Heart right ventricle (tissue), 16 donors: ENCODE data around the gene DISC1. TPM values are rescaled to one million over a fixed set of nuclear protein-coding genes. Genes with fewer than 3 reads are reported as not detected.
A peak's percentile ranks its signal among the peaks of the same experiment; 100 is the strongest.

ENCODE experiments used
- ATAC-seq, 8 donors: fragments of 200-7000 bp; cut with Tn5 transposase; one replicate each; pipeline ENCODE4 v1.9.1; 2020; ENCODE audit warnings: mild to moderate bottlenecking in 8 of 8, moderate library complexity in 8 of 8, moderate number of reproducible peaks in 1 of 8
- DNase-seq, 2 donors: peaks; one replicate each; pipeline ENCODE4 v3.0.0-alpha.2; 2020
- H3K27ac ChIP-seq, 10 donors: fragments of 200-600 bp; sonication (generic) in 2 of 10; one replicate each; pipeline versions ENCODE4 v1.5.0 to v1.8.0; 2020 to 2022; ENCODE audit warnings: mild to moderate bottlenecking in 3 of 10
- H3K27me3 ChIP-seq, 7 donors: fragments of 200-600 bp; one replicate each; pipeline ENCODE4 v1.8.0; 2021 to 2022; ENCODE audit warnings: mild to moderate bottlenecking in 2 of 7
- H3K36me3 ChIP-seq, 9 donors: fragments of 200-600 bp; sonication (generic) in 1 of 9; one replicate each; pipeline versions ENCODE4 v1.5.0 to v1.8.0; 2020 to 2022; ENCODE audit warnings: mild to moderate bottlenecking in 2 of 9
- H3K4me1 ChIP-seq, 9 donors: fragments of 200-600 bp; sonication (generic) in 1 of 9; one replicate each; pipeline versions ENCODE4 v1.5.0 to v1.8.0; 2020 to 2022; ENCODE audit warnings: mild to moderate bottlenecking in 4 of 9
- H3K4me3 ChIP-seq, 10 donors: fragments of 200-600 bp; sonication (generic) in 2 of 10; one replicate each; pipeline versions ENCODE4 v1.5.0 to v1.8.0; 2020 to 2022; ENCODE audit warnings: mild to moderate bottlenecking in 7 of 10, moderate library complexity in 2 of 10
- H3K9me3 ChIP-seq, 11 donors: fragments of 200-600 bp in 10 of 11; sonication (generic) in 2 of 11; one replicate each; pipeline versions ENCODE4 v1.5.0 to v1.8.0; 2013 to 2022; ENCODE audit warnings: mild to moderate bottlenecking in 2 of 11, control low read depth in 1 of 11, moderate library complexity in 1 of 11
- WGBS, 2 donors: extraction: QIAGEN DNeasy Blood & Tissue Kit; methylation state at CpG; one replicate each; pipeline ENCODE4 v1.1.7; 2013; ENCODE audit warnings: inconsistent platforms in 1 of 2; 5-methylcytosine and 5-hydroxymethylcytosine counted together
- intact Hi-C, 10 donors: fragments of 100-400 bp; cut with DNase I; formaldehyde crosslinking; loops; one replicate each; pipeline versions ENCODE4 v1.11.1 to v1.14.2; 2022
- polyA plus RNA-seq, 2 donors: library from polyadenylated mRNA; stranded (reverse); fragments of 200-250 nt; gene quantifications; one replicate each; pipeline ENCODE4 v1.2.3, GENCODE V29; 2013
- total RNA-seq, 10 donors: library from RNA; stranded (reverse); fragmentation: NEBNext Ultra II Directional in 3 of 10; extraction: Animal tissue kit (Norgen Biotek cat#: 25700) in 3 of 10; gene quantifications; one replicate each; pipeline versions ENCODE4 v1.2.1 to v1.2.4, GENCODE V29; 2021 to 2023
- TF ChIP-seq, protein P1 (sequence below), 9 donors: fragments of 200-600 bp; sonication (generic) in 2 of 9; IDR thresholded peaks; one replicate each; pipeline versions ENCODE4 v1.5.0 to v1.8.0; 2021 to 2022; ENCODE audit warnings: antibody characterized with exemption in 9 of 9, mild to moderate bottlenecking in 5 of 9, moderate library complexity in 1 of 9
- donor health status: Arrhythmogenic right ventricular cardiomyopathy.
- donor health status: ischemic (EF 13 %, LVEDD 7.1; RV severe dilation, severe dysfunction).
- donor health status: healthy with polysubstance abuse.
- donor health status: DM: no; HTN: yes; CAD: no.
- donor health status: DM: no; HTN: no; CAD: no.
- donor health status: ischemic (EF 25% LVEDD 6.9; RV normal size, moderate dysfunction).
- donor health status: ischemic (EF 25% LVEDD 5.7; RV mildly dilated, moderate dysfunction).
- donor health status: healthy.
- donor health status: DM: yes; HTN: yes; CAD: no.
- donor health status: Ischemic cardiomyopathy.
- donor health status: ischemic (EF 35%, LVEDD 5.7; RV mildly dilated, moderate dysfunction).
- donor health status: nonischemic (EF 11% LVEDD 7.7; RV severe dilation, severe dysfunction).
- donor health status: DM: yes; HTN: yes; CAD: no.
- donor health status: PGD.
- donor health status: ischemic (EF 29% LVEDD 5.4; RV normal size, mild dysfunction).
- donor health status: nonischemic (EF 23%, LVEDD 6.1; RV moderate dilation, normal function).

DISC1 gene
- total and polyA plus RNA-seq, 12 donors = 1.4 to 6.4 (median 4.0) TPM

DNA sequence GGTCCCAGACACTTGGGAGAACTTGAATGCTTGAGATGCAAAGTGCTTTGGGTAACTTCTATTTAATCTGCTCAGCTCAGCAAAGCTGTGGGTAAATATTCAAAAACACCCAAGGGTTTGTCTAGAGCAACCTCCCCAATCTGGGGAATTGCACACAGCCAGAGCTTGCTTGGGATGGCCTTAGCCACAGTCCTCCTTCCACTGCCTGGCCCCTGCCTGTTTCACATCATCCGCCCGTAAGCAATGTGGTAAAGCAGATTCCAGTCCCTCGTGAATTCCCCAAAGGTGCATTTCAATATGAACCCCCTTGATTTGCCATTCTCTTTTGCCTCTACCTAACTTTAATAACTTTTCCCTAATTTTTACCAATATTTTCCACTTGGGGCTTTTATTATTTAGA lies 418.1 kb downstream of the DISC1 start:
- Histone ChIP-seq H3K36me3 (no peaks in the 10 kb centered on the region), H3K27ac (no peak overlapping the region), H3K27me3 (no peaks in the 10 kb centered on the region), H3K4me1 (peaks cover 0 to under 1% (median 0%) of the 10 kb centered on the region in 9 donors), H3K9me3 (no peaks in the 10 kb centered on the region), H3K4me3 (no peak overlapping the region)
- TF ChIP-seq, protein P1, sequence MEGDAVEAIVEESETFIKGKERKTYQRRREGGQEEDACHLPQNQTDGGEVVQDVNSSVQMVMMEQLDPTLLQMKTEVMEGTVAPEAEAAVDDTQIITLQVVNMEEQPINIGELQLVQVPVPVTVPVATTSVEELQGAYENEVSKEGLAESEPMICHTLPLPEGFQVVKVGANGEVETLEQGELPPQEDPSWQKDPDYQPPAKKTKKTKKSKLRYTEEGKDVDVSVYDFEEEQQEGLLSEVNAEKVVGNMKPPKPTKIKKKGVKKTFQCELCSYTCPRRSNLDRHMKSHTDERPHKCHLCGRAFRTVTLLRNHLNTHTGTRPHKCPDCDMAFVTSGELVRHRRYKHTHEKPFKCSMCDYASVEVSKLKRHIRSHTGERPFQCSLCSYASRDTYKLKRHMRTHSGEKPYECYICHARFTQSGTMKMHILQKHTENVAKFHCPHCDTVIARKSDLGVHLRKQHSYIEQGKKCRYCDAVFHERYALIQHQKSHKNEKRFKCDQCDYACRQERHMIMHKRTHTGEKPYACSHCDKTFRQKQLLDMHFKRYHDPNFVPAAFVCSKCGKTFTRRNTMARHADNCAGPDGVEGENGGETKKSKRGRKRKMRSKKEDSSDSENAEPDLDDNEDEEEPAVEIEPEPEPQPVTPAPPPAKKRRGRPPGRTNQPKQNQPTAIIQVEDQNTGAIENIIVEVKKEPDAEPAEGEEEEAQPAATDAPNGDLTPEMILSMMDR (IDR thresholded peaks at IDR 0.05) = no peak
- DNase-seq = no peak
- intact Hi-C loops = no loop called here
- no peak for ATAC-seq
- WGBS, 2 donors = 95 to 99% methylated on average over 3 of the region's 3 CpGs

DNA sequence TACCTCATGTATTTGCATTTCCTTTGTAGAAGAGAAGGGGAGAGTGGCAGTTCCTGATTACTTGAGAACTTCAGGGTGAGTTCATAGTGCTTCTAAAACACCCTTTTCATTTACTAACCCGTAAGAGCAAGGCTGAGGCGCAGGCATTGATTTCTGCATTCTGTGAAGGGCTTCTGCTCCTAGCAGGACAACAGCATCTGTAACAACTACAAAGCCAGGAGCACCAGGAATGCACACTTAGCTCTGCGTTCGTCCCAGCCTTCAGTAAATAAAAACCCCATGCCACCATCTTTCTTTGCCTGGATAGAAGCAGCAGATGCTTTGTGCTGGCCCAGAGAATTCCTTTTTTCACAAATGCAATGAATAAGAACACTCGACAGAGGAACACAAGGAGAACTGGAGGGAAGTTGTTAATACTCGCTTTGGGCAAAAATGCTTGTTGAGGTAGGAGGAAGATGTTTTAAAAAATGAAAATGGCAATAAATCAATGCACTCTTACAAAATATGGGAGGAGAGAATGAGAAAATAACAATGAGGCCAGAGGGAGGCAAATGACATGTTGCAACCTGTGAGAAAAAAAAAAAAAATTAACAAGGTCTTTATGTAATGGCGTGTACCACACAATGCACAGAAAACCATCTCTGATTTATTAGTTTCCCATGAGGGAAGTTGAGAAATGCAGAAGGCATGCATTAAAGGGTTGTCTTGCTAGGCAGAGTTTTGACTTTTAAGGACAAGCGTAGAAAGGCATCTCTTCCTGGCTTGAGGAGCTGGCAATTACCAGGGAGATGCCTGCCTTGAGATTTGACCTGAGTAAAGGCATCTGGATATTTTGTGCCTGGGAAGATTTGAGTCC lies 418.8 kb downstream of the DISC1 start:
- Histone ChIP-seq H3K27ac (no peak overlapping the region), H3K9me3 (no peaks in the 10 kb centered on the region), H3K4me3 (no peak overlapping the region), H3K4me1 (no peaks in the 10 kb centered on the region), H3K36me3 (no peaks in the 10 kb centered on the region), H3K27me3 (no peaks in the 10 kb centered on the region)
- TF ChIP-seq, protein P1 (IDR thresholded peaks at IDR 0.05) = no peak
- DNase-seq (no peak), ATAC-seq (no peak)
- intact Hi-C loops = no loop called here
- 96% methylated on average over 8 of the region's 8 CpGs for WGBS, 2 donors

DNA sequence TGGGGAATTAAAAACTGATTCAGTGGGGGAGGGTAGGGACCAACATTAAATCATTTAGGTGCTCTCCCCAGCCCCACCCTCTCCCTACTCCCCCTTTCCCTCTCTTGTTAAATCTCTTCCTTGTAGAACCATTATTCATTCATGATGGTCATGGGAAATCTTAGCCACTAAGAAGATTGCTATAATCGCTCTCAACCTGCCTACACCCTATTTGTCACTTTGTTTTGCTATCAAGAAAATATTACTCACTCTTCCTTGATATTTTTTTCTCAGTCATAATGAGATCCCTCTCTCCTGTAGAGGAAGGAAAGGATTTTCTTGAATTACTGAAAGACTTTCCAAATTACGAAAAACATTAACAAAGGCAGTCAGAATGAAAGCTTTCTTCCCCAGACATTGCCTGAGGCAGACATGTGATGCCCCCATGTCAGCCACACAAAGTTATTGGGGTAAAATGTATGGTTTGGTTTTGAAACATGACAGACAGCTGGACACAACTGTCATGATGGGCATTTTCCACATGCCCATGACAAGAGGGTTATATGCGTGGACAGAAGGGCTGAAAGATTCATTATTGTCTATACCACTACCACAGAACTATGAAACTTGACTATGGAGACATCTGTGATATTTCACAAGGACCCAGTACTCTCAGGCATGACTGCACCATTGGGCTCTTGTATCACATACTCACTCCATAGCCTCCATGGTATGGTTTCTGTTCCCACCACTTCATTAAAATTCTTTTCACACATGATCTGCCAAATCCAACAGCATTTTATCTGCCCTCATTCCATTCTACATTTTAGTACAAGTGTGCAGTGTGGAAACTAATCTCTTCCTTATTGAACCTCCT lies 420.1 kb downstream of the DISC1 start:
- TF ChIP-seq, protein P1 (IDR thresholded peaks at IDR 0.05) = no peak
- peaks cover 0 to 5% (median 0%) of the 10 kb centered on the region in 9 donors for H3K4me1 ChIP-seq

DNA sequence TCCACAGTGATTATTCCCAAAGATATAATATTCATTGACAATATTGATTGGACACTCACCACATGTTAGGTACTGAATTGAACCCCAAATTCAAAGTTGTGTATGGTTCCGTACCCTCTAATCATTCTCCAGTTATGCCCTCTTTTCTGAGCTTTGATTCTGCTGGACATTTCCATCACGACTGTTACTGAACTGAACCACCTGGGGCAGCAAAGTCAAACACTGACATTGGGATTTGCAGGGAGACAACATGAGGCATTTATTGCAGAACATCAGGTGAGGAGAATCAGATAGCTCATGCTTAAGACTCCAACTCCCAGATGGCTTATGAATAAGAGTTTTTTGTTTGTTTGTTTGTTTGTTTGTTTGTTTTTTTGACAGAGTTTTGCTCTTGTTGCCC lies 420.9 kb downstream of the DISC1 start:
- H3K27ac ChIP-seq = no peak overlapping the region
- H3K4me1 ChIP-seq = peaks cover 0 to 5% (median 0%) of the 10 kb centered on the region in 9 donors
- no peaks in the 10 kb centered on the region for H3K36me3 ChIP-seq
- WGBS, 2 donors = 79 to 85% methylated on average over 2 of the region's 2 CpGs
- H3K4me3 ChIP-seq = no peak overlapping the region
- intact Hi-C loops = no loop called here
- TF ChIP-seq, protein P1 (IDR thresholded peaks at IDR 0.05) = peak in 3 of 9 donors; percentile 24 to 29 (median 27)
- no peaks in the 10 kb centered on the region for H3K9me3 ChIP-seq
- ATAC-seq (no peak), DNase-seq (no peak)
- no peaks in the 10 kb centered on the region for H3K27me3 ChIP-seq

More for the DNA sequence above, 420.1 kb downstream of the DISC1 start:
- H3K4me3 ChIP-seq = no peak overlapping the region
- H3K36me3 ChIP-seq = no peaks in the 10 kb centered on the region
- WGBS, 2 donors = 87 to 88% methylated on average over 3 of the region's 3 CpGs
- H3K27ac ChIP-seq = no peak overlapping the region
- H3K27me3 ChIP-seq = no peaks in the 10 kb centered on the region
- intact Hi-C loops = no loop called here
- no peak for ATAC-seq
- H3K9me3 ChIP-seq = no peaks in the 10 kb centered on the region
- DNase-seq = no peak
